ENCODE data around the gene ATP9A.

DNA sequence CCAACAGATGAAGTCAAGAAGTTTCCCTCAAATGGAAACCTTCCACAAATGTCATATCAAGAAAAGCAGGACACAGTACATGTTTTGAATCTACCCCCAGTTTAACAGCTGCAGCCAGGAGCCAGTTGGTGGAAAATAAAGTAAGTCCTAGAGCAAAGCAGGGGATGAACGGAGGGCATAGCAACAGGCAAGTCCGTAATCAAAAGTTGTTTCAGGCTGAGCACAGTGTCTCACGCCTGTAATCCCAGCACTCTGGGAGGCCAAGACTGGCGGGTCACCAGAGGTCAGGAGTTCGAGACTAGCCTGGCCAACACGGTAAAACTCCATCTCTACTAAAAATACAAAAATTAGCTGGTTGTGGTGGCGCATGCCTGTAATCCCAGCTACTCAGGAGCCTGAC, 36.6 kb upstream of the ATP9A start:
- TF ChIP-seq RXRA (IDR thresholded peaks at IDR 0.05; ENCODE audit: insufficient read depth, low read depth, low read length) (no peak), EP300 (IDR thresholded peaks at IDR 0.05; ENCODE audit: borderline replicate concordance in 1 of 2, low read depth in 2 of 2, low read length in 2 of 2) (no peak), EZH2 (IDR thresholded peaks at IDR 0.05; ENCODE audit: low read depth, low read length, severe bottlenecking) (no peak), MAFK (IDR thresholded peaks at IDR 0.05; ENCODE audit: low read depth, low read length) (no peak), JUN (IDR thresholded peaks at IDR 0.05; ENCODE audit: low read depth, low read length) (no peak), GTF2F1 (IDR thresholded peaks at IDR 0.05; ENCODE audit: borderline replicate concordance, low read depth, low read length) (no peak), CHD2 (IDR thresholded peaks at IDR 0.05; ENCODE audit: low read length) (no peak), HDAC6 (IDR thresholded peaks at IDR 0.05; ENCODE audit: low read depth, low read length) (no peak), CREB1 (IDR thresholded peaks at IDR 0.05) (no peak), TAF1 (IDR thresholded peaks at IDR 0.05; ENCODE audit: low read depth, low read length) (no peak), SRF (IDR thresholded peaks at IDR 0.05; ENCODE audit: low read depth, low read length) (no peak)
- TF ChIP-seq, protein P1, sequence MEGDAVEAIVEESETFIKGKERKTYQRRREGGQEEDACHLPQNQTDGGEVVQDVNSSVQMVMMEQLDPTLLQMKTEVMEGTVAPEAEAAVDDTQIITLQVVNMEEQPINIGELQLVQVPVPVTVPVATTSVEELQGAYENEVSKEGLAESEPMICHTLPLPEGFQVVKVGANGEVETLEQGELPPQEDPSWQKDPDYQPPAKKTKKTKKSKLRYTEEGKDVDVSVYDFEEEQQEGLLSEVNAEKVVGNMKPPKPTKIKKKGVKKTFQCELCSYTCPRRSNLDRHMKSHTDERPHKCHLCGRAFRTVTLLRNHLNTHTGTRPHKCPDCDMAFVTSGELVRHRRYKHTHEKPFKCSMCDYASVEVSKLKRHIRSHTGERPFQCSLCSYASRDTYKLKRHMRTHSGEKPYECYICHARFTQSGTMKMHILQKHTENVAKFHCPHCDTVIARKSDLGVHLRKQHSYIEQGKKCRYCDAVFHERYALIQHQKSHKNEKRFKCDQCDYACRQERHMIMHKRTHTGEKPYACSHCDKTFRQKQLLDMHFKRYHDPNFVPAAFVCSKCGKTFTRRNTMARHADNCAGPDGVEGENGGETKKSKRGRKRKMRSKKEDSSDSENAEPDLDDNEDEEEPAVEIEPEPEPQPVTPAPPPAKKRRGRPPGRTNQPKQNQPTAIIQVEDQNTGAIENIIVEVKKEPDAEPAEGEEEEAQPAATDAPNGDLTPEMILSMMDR (IDR thresholded peaks at IDR 0.05; ENCODE audit: control extremely low read depth in 1 of 3, insufficient read depth in 1 of 3, low read depth in 1 of 3, low read length in 3 of 3): no peak
- TF ChIP-seq, protein P2, sequence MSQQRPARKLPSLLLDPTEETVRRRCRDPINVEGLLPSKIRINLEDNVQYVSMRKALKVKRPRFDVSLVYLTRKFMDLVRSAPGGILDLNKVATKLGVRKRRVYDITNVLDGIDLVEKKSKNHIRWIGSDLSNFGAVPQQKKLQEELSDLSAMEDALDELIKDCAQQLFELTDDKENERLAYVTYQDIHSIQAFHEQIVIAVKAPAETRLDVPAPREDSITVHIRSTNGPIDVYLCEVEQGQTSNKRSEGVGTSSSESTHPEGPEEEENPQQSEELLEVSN (IDR thresholded peaks at IDR 0.05): no peak
- TF ChIP-seq, protein P3, sequence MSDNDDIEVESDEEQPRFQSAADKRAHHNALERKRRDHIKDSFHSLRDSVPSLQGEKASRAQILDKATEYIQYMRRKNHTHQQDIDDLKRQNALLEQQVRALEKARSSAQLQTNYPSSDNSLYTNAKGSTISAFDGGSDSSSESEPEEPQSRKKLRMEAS (IDR thresholded peaks at IDR 0.05): no peak

All from H1 (cell line).